ENCODE results near the gene PRSS27.

DNA sequence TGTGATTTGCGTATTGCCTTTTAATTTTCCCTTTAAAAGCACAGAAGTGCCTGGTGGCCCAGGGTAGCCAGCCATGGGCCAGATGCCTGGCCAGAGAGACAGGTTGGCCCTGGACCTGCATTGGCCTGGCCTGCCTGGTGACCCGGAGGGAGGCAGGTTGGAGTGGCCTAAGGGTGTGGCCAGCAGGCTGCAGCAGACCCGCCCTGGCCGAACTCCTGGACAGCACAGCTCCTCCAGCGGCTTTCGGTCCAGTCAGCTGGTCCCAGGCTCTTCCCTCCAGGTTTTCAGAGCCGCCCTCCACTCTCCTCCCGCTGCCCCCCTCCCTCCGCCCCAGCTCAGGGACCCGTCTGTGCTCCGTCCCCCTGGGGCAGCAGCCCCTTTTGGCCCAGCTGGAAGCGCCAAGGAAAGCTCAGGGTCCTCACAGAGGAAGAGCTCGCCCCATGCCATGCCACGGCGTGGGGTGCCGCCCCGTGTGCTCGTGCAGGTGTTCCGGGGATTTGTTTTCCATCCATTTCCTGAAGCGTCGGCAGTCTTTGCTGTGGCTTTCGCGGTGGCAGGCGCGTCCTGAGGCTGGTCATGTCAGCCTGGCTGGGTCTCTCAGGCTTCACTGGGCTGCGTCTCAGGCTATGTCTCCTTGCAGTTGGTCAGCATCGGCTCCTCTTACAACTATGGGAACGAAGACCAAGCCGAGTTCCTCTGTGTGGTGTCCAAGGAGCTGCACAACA is 18.1 kb downstream of the PRSS27 start:
- TF ChIP-seq POLR2A (IDR thresholded peaks at IDR 0.05) = no peak
- TF ChIP-seq, protein P1, sequence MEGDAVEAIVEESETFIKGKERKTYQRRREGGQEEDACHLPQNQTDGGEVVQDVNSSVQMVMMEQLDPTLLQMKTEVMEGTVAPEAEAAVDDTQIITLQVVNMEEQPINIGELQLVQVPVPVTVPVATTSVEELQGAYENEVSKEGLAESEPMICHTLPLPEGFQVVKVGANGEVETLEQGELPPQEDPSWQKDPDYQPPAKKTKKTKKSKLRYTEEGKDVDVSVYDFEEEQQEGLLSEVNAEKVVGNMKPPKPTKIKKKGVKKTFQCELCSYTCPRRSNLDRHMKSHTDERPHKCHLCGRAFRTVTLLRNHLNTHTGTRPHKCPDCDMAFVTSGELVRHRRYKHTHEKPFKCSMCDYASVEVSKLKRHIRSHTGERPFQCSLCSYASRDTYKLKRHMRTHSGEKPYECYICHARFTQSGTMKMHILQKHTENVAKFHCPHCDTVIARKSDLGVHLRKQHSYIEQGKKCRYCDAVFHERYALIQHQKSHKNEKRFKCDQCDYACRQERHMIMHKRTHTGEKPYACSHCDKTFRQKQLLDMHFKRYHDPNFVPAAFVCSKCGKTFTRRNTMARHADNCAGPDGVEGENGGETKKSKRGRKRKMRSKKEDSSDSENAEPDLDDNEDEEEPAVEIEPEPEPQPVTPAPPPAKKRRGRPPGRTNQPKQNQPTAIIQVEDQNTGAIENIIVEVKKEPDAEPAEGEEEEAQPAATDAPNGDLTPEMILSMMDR (IDR thresholded peaks at IDR 0.05) = no peak
